Renal pelvis (tissue), 4 donors: Measurements from ENCODE around the gene GMNN. TPM values are rescaled to one million over a fixed set of nuclear protein-coding genes. Genes with fewer than 3 reads are reported as not detected.

Experiments
- DNase-seq: peaks from one replicate; pipeline ENCODE4 v3.0.0-alpha.2; 2013
- polyA plus RNA-seq, 3 donors: library from polyadenylated mRNA; unstranded; fragments of 120-200 nt; gene quantifications; one replicate each; pipeline ENCODE4 v1.2.1, GENCODE V29; 2013; ENCODE audit not compliant: insufficient read length in 3 of 3

Gene GMNN
- polyA plus RNA-seq, 3 donors = 56.4 to 60.0 (median 57.9) TPM

- DNase-seq = no peak
Measured at GRCh38 chr6:24796616-24797290, 22.0 kb downstream of the GMNN start.

- no peak for DNase-seq
Measured at GRCh38 chr6:24797596-24798216, 23.0 kb downstream of the GMNN start.

- peak; percentile 4 for DNase-seq
Measured at GRCh38 chr6:24798740-24799540, 24.2 kb downstream of the GMNN start, which contains the start of gene ARMH2. TSS of gene ARMH2 (minus strand) at chr6:24798917. CDS start at chr6:24798857, 60 bp downstream.

- no peak for DNase-seq
Measured at GRCh38 chr6:24799541-24799915, 24.8 kb downstream of the GMNN start.

GRCh38 chr6:24802271-24803059 lies 27.7 kb downstream of the GMNN start:
- no peak for DNase-seq

GRCh38 chr6:24807584-24807983 lies 32.8 kb downstream of the GMNN start:
- no peak for DNase-seq

- DNase-seq = no peak
Measured at GRCh38 chr6:24809728-24810127, 35.0 kb downstream of the GMNN start.

- DNase-seq = no peak
Measured at GRCh38 chr6:24818346-24818745, 43.6 kb downstream of the GMNN start.

GRCh38 chr6:24821860-24822444 lies 47.2 kb downstream of the GMNN start:
- no peak for DNase-seq

GRCh38 chr6:24822696-24823095 lies 48.0 kb downstream of the GMNN start:
- no peak for DNase-seq

GRCh38 chr6:24823185-24823584 lies 48.4 kb downstream of the GMNN start:
- DNase-seq = no peak

- no peak for DNase-seq
Measured at GRCh38 chr6:24824142-24824938, 49.6 kb downstream of the GMNN start.

- DNase-seq = peak; percentile 27
Measured at GRCh38 chr6:24825130-24825630, 50.4 kb downstream of the GMNN start.

GRCh38 chr6:24827162-24827561 lies 52.4 kb downstream of the GMNN start:
- no peak for DNase-seq

GRCh38 chr6:24827970-24828369 lies 53.2 kb downstream of the GMNN start:
- no peak for DNase-seq

- no peak for DNase-seq
Measured at GRCh38 chr6:24829657-24830056, 54.9 kb downstream of the GMNN start.

- no peak for DNase-seq
Measured at GRCh38 chr6:24831771-24832716, 57.3 kb downstream of the GMNN start.

GRCh38 chr6:24832794-24833193 lies 58.1 kb downstream of the GMNN start:
- DNase-seq = no peak

GRCh38 chr6:24833711-24834386 lies 59.1 kb downstream of the GMNN start:
- DNase-seq = no peak
